Breast epithelium (tissue), 3 donors: ENCODE data around the gene EPO.

Source experiments
- POLR2A ChIP-seq: fragments of 450-650 bp; IDR thresholded peaks from one replicate; pipeline ENCODE4 v1.6.1; 2016; ENCODE audit warnings: antibody characterized with exemption, mild to moderate bottlenecking, moderate library complexity
- POLR2AphosphoS5 ChIP-seq, 3 donors: sonication (generic); formaldehyde crosslinking; IDR thresholded peaks; one replicate each; pipeline ENCODE4 v1.6.1; 2017; ENCODE audit warnings: antibody characterized with exemption in 3 of 3
- TF ChIP-seq, protein P1 (sequence below), 3 donors: fragments of 450-650 bp; IDR thresholded peaks; one replicate each; pipeline ENCODE4 v1.5.1; 2016 to 2017; ENCODE audit warnings: antibody characterized with exemption in 3 of 3, mild to moderate bottlenecking in 3 of 3, moderate library complexity in 3 of 3

DNA sequence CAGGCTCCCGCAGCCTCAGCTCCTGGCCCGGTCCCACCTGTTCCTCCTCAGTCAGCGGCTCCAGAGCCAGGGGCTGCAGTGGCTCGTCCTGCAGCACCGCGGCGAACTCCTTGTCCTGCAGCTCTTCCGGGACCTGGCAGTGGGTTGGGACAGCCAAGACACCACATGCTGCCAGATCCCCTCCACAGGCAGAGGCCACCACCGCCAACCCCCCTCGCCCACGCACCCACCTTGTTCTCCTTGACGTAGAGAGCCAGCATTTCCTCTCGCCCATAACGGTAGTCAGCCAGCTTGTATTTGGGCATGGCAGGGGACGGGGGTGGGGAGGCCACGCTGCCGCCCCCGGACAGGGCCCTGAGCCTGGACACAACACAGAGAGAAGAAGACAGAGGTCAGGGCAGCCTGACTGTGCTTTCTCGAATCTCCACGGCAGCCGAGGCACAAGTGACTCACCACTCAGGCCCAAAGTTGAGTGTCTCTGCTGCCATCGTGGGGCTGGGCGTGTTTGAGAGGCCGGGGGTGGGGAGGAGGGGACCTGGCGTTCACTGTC is 32.4 kb upstream of the EPO start:
- TF ChIP-seq, protein P1, sequence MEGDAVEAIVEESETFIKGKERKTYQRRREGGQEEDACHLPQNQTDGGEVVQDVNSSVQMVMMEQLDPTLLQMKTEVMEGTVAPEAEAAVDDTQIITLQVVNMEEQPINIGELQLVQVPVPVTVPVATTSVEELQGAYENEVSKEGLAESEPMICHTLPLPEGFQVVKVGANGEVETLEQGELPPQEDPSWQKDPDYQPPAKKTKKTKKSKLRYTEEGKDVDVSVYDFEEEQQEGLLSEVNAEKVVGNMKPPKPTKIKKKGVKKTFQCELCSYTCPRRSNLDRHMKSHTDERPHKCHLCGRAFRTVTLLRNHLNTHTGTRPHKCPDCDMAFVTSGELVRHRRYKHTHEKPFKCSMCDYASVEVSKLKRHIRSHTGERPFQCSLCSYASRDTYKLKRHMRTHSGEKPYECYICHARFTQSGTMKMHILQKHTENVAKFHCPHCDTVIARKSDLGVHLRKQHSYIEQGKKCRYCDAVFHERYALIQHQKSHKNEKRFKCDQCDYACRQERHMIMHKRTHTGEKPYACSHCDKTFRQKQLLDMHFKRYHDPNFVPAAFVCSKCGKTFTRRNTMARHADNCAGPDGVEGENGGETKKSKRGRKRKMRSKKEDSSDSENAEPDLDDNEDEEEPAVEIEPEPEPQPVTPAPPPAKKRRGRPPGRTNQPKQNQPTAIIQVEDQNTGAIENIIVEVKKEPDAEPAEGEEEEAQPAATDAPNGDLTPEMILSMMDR (IDR thresholded peaks at IDR 0.05): no peak
- TF ChIP-seq POLR2A: no peak
- no peak for TF ChIP-seq POLR2AphosphoS5 (IDR thresholded peaks at IDR 0.05)
